ENCODE measurements around the gene IVNS1ABP.

GRCh38 chr1:185271921-185272320 lies 45.1 kb downstream of the IVNS1ABP start:
- no peak for TF ChIP-seq EZH2 (IDR thresholded peaks at IDR 0.05; ENCODE audit: borderline replicate concordance, low read length)
- no peak for TF ChIP-seq CTCF (conservative IDR thresholded peaks at IDR 0.05 in 1 of 2, IDR thresholded peaks at IDR 0.05 in 1 of 2; ENCODE audit: extremely low read depth in 1 of 2, insufficient read depth in 1 of 2, low read depth in 1 of 2, low read length in 2 of 2)
